H54 (cell line): Measurements from ENCODE around the gene MAB21L4.

Source experiments
- DNase-seq: peaks from one replicate; pipeline ENCODE4 v3.0.0; 2011; ENCODE audit warnings: low spot score, mixed read lengths; ENCODE audit not compliant: insufficient read length
- FAIRE-seq: peaks from 3 replicates; lab custom pipeline; 2011; peaks lifted over from hg19 to GRCh38; lab: Jason Lieb, UNC
- POLR2A ChIP-seq: IDR thresholded peaks from 2 replicates; pipeline ENCODE4 v1.6.1; 2011; ENCODE audit warnings: low read depth, mild to moderate bottlenecking, low read length

The MAB21L4 gene

DNA sequence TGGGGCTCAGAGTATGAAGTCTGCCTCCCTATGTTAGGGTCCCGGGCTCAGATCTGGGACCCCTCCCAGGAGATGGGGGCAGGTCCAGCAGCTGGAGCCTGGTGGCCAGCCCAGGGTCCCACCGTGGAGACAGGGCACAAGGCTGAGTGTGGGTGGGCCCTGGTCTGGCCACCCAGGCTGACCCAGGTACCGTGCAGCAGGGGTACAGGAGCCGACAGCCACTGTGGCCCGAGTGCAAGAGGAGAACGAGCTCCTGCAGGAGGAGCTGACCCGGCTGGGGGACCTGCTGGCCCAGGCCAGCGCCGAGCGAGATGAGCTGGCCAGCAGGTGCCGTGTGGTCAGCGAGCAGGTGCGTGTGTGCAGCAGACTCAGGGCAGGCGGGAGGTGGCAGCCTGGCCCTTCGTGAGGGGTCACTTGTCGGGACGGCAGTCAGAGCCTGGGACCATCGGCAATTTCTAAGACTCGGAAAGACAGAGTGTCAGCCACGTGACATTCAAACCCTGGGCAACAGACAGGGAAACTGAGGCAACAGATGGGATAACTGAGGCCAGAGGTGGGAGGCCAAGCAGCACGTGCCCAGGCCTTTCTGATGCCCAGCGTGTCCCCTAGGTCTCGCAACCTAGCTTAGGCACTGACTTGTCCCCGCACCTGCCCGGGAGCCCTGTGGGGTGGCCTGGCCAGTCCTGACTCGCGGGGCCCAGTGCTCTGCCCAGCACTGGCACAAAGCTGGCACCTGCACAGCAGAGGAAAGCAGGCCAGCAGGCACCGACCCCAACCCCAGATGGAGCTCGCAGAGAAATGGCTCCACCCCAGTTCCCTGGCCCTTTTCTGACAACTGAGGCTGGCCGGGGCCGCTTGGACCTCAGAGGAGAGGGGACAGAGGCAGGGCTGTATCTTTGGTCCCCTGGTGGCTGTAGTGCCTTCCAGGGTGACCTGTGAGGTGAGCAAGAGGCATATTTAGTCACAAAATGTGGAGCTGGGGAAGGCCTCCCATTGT lies 24.1 kb upstream of the MAB21L4 start:
- no peak for TF ChIP-seq POLR2A
- FAIRE-seq (no peak), DNase-seq (no peak)

- no peak for FAIRE-seq
- no peak for DNase-seq
- TF ChIP-seq POLR2A = no peak
Measured at GRCh38 chr2:240919161-240919781, 23.3 kb upstream of the MAB21L4 start.

DNA sequence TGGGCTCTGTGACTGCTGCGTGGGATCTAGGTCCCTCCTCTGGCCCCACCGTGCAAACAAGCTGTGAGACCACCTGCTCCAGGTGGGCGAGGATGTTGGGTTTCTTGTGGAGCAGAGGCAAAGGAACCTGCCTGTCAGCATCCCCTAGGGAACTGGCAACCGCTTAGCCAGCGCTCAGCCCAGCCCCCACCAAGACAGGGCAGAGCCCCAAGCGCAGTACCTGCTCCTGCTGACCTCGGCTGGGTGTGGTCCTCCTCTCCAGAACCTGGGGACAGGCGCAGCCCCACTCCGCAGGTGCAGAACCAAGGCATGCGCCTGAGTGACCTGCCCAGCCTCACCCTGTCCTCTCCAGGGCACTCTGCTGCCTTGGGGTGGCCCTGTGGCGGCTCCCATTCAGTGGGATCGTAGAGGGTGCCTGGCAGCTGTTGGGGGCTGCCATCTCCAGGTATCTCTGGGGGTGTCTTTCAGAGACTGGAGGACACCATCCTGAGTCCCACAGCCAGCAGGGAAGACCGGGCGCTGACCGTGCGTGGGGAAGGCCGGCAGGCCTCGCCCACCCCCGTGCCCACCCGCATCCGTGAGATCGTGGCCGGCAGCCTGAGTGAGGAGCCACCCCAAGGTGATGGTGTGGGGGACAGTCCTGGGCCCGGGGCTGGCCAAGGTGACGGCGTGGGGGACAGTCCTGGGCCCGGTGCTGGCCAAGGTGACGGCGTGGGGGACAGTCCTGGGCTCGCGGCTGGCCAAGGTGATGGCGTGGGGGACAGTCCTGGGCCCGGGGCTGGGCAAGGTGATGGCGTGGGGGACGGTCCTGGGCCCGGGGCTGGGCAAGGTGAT lies 22.5 kb upstream of the MAB21L4 start:
- no peak for FAIRE-seq
- DNase-seq = no peak
- no peak for TF ChIP-seq POLR2A

- DNase-seq = no peak
- no peak for FAIRE-seq
- TF ChIP-seq POLR2A = no peak
Measured at GRCh38 chr2:240917684-240918257, 21.8 kb upstream of the MAB21L4 start.

DNA sequence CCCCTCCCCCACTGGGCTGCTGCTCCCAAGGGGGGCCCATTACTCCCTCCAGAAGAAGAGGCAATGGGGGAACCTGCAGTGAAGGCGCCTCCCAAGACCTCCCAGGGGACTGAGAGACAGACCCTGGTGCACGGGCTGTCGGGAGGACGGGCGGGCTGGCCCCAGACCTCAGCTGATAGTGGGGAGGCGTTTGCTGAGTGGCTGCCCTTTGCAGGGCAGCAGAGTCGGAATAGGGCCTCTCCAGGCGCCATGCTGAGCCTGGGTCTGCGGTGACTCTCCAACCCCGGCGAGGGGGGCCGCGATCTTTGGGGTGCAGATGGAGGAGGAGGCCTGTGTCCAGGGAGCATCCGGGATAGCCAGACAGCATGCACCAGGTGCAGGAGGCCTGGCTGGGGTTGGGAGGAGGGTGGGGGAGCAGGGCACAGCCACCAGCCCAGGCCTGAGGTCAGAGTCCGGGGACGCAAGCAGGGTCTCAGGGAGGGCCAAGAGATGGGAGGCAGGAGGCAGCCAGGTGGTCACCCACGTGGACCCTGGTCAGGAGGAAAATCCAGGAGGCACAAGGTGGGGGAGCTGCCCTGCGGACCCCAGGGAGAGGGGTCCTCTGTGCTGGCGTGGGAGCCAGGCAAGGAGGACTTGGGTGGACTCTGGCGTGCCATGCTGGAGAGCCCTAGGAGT lies 21.2 kb upstream of the MAB21L4 start:
- DNase-seq = no peak
- TF ChIP-seq POLR2A = no peak
- FAIRE-seq = no peak

- FAIRE-seq (no peak), DNase-seq (peak; percentile 57)
- TF ChIP-seq POLR2A = no peak
Measured at GRCh38 chr2:240916571-240917008, 20.6 kb upstream of the MAB21L4 start.

DNA sequence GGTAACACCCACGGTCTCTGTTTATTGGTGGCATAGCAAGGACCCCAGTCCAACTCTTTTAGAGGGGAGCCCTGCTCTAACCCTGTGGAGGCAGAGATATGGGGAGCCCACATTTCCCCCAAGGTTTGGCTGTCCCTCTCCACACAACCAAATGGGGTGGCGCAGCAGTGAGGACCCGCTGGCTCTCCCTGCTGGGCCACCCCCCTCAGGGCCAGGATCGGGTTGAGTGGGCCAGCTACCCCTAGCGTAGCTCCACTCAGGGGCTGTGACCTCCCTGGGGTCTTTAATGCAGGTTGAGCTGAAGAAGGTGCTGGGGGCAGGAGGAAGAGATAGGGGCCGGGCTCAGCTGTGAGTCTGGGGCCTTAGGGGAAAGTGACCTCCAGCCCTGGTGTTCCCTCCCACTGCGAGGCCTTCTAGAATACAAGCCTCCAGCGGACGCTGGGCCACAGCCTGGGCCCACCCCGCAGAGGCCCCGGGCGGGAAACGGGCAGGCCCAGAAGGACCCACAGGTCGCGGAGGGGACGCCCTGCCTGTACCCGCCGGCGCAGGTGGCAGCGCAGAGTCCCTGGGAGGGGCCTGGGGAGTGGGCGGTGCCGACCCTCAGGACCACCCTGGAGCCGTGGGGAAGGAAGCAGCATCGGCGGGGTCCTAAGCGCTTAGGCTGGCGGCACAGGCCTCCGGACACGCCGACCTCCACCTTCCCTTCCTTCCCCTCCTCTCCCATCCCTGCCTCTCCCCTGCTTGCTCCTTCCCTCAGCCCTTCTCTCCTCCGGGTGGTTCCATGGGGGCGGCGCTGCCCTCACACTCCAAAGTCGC lies 19.8 kb upstream of the MAB21L4 start:
- no peak for FAIRE-seq

GRCh38 chr2:240914645-240915525 lies 18.9 kb upstream of the MAB21L4 start:
- DNase-seq (no peak), FAIRE-seq (no peak)
- no peak for TF ChIP-seq POLR2A

More for the DNA sequence above, 19.8 kb upstream of the MAB21L4 start:
- TF ChIP-seq POLR2A = no peak
- DNase-seq = no peak

DNA sequence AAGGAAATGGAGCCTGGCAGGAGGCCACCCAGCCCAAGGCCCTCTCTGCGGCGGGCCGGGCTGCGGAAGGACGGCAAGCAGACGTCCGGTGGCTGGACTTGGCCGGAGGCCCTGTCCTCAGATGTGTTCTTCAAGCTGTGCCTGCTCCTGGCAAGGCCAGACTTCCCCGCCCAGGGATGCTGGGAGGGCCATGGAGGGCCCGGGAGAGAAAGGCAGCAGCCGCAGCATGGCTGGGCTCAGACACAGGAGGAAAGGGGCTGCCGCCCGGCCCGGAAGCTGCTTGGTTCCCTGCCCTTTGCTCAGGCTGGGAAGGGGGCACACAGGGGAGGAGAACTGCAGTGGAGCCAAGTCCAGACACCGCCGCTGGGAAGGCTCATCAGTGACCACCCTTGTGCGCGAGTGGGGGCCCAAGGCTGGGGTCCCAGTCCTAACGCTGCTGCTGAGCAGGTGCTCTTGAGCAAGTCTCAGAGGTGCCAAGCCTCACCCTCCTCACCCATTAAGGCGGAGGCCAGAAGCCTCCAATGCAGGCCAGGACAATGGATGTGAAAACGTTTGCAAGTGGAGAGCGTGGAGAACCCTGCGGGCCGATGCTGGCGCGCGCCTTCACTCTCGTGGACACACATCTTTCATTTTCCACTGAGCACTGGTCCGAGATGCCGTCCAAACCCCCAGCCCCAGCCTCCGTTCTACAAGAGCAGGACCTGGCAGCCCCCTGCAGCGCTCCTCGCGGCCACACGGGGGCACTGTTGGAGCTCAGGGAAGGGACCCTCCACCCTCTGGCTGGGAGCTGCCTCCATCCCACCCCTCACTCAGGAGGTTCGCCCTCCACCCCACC lies 18.1 kb upstream of the MAB21L4 start:
- no peak for TF ChIP-seq POLR2A
- peak; percentile 69 for DNase-seq
- FAIRE-seq = no peak
